Fibroblast of skin of left biceps (primary cell): ENCODE data around the gene METTL6.
"Not testable (repeated sequence)": the region's sequence is repeated elsewhere in the genome, so short reads cannot be mapped to it uniquely, and the experiment has no call there.

Experiments
- DNase-seq, 2 experiments: peaks; one replicate each; pipeline ENCODE4 v3.0.0-alpha.2; 2013; ENCODE audit warnings: low read depth in 2 of 2

The METTL6 gene

GRCh38 chr3:15404767-15405166 lies 22.6 kb downstream of the METTL6 start:
- no peak for DNase-seq

GRCh38 chr3:15403965-15404364 lies 23.4 kb downstream of the METTL6 start:
- DNase-seq, result no peak

DNA sequence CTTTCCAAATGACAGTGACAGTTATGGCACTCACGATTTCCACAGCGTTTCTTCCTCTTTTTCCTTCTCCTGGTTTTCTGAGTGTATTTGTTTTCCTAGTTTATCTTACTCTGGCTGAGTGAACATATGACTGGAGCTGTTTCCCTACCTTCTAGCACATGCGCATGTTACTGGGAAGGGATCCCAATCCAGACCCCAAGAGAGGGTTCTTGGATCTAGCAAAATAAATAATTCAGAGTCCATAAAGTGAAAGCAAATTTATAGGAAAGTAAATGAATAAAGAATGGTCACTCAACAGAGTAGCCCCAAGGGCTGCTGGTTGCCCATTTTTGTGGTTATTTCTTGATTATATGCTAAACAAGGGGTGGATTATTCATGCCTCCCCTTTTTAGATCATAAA lies 23.8 kb downstream of the METTL6 start:
- DNase-seq, result no peak

GRCh38 chr3:15401936-15402335 lies 25.4 kb downstream of the METTL6 start:
- DNase-seq, result no peak

GRCh38 chr3:15399970-15400369 lies 27.4 kb downstream of the METTL6 start:
- no peak for DNase-seq

DNA sequence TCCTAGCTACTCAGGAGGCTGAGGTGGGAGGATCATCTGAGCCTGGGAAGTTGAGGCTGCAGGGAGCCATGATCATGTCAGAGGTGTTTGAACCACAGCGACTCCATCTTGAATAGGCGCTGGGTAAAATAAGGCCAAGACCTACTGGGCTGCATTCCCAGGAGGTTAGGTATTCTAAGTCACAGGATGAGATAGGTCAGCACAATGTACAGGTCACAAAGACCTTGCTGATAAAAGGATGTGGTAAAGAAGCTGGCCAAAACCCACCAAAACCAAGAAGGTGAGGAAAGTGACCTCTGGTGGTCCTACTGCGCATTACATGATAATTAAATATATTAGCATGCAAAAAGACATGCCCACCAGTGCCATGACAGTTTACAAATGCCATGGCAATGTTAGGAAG lies 28.6 kb downstream of the METTL6 start:
- not testable (repeated sequence) for DNase-seq

- DNase-seq, result not testable (repeated sequence)
These were observed 34.1 kb downstream of the METTL6 start for GRCh38 chr3:15393252-15393651.

DNA sequence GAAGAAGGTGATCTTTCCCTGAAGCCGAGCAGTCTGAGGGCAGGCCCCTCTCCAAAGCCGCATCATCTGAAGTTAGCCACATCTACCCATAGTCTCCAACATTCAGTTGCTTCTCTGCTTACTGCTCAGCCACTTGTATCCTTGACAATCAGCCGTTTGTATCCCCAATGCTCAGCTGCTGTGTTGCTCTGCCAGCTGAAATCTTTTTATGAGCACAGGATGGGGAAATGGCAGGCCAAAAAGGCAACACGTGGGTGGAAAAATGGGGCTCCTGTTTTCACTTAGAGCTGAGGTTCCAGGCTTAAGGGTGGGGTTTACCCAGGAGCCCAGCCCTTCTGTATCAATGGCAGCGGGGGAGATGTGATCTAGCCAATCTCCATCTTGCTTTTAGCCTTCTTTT lies 36.3 kb downstream of the METTL6 start:
- DNase-seq, result no peak

DNA sequence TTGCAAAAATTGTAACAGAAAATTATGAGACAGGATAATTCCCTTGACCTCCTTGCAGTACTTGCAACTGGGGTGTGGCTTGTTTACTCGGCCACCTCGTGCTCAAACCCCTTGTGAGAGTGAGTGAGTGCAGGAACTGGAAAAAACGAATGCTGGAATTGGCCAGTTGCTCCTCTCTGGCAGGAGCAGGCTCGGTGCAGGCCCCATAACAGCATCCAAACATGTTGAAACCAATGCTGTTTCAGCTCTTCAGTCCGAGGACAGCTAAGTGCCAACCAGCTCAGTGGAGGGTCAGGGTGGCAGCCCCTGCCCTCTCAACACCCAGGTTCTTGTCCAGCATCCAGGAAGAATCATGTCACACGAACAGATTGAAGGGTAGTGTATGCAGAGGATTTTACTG lies 36.9 kb downstream of the METTL6 start:
- no peak for DNase-seq

DNA sequence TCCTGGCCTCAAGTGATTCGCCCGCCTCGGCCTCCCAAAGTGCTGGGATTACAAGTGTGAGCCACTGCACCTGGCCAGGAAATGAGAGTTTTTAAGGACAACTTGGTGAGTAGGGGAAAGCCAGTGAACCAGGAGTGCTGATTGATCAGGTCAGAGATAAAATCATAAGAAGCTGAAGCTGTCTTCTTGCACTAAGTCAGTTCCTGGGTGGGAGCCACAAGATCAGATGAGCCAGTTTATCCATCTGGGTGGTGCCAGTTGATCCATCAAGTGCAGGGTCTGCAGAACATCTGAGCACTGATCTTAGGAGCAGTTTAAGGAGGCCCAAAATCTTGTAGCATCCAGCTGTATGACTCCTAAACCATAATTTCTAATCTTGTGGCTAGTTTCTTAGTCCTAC lies 39.0 kb downstream of the METTL6 start:
- not testable (repeated sequence) for DNase-seq

DNA sequence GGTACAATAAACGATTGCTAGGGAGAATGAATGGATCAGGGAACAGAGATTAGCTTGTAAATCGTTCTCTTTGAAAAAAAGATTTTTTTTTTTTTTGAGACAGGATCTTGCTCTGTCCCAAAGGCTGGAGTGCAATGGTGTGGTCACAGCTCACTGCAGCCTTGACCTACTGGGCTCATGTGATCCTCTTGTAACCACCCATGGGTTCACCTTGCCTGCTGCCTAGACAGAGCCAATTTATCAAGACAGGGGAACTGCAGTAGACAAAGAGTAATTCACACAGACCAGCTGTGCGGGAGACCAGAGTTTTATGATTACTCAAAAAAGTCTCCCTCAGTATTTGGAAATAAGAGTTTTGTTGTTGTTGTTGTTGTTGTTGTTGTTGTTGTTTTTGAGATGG lies 39.6 kb downstream of the METTL6 start:
- DNase-seq, result no peak

- no peak for DNase-seq
These were observed 40.2 kb downstream of the METTL6 start for GRCh38 chr3:15387171-15387581.

GRCh38 chr3:15386654-15386955 lies 40.7 kb downstream of the METTL6 start:
- DNase-seq, result not testable (repeated sequence)

- no peak for DNase-seq
These were observed 41.3 kb downstream of the METTL6 start for GRCh38 chr3:15385901-15386653.

GRCh38 chr3:15385238-15385695 lies 42.1 kb downstream of the METTL6 start:
- not testable (repeated sequence) for DNase-seq

GRCh38 chr3:15384510-15385237 lies 42.7 kb downstream of the METTL6 start:
- no peak for DNase-seq

- DNase-seq, result no peak
These were observed 44.9 kb downstream of the METTL6 start for GRCh38 chr3:15382405-15382923.

DNA sequence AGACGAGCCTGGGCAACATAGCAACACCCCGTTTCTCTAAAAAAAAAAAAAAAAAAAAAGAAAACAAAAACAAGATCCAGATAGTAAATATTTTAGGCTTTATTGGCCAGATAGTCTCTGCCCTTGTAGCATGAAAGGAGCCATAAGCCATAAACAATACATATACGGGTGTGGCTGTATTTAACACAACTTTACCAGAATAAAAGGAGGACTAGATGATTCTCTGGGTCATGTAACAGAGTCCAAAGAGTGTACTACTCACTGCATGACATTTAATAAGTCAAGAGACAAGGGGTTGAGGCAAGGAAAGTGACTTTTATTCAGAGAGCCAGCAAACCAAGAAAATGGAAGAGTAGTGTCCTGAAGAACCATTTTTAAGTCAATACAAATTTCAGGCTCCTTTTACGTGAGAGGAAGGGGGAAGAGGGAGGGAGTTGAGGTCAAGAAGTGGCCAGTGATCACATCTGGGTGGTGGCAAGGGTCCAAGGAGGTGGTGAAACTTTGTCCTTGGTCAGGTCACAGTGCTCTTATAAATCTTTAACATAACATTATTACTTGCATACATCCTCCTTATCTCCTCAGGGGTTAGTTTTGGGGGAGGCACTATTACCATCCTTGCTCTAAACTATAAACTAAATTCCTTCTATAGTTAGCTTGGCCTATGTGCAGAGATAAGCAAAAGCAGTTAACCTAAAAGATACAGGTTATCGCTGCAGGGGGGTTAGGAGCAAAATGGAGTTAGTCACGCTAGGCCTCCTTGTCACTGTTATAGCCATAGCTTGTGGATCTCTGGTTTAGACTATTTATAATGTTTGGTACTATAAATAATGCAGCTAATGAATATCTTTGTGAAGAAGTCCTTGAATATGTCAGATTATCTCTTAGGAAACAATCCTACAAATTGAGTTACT lies 46.1 kb downstream of the METTL6 start:
- no peak for DNase-seq

GRCh38 chr3:15377961-15378791 lies 49.2 kb downstream of the METTL6 start:
- DNase-seq, result peak; percentile 84 to 85

- no peak for DNase-seq
These were observed 51.8 kb downstream of the METTL6 start for GRCh38 chr3:15375461-15376000.

DNA sequence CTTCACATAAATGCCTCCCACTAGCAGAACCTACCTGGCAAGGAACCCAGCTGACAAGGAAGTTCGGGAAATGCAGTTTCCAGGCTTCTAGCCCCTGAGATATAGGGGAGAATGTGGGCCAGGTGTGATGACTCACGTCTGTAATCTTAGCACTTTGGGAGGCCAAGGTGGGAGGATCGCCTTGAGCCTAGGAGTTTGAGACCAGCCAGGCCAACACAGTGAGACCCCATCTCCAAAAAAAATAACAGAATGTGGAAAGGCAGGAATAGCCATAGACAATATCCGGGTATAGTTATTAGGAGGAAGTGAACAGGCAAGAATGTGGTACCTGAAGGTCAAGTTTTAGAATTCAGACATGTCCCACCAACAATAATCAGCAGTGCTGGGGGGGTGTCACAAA lies 54.4 kb downstream of the METTL6 start:
- no peak for DNase-seq
